ENCODE results near the gene CPM. TPM values are rescaled to one million over a fixed set of nuclear protein-coding genes. Genes with fewer than 3 reads are reported as not detected.

The CPM gene
- polyA plus RNA-seq, 1 donor = 10.5 TPM

GRCh38 chr12:68855111-68855510 lies 77.9 kb downstream of the CPM start:
- WGBS (ENCODE audit: insufficient coverage, low lambda C conversion rate) = no CpG with 5 or more reads among the region's 3 CpGs
- Histone ChIP-seq H3K4me1 (ENCODE audit: control insufficient read depth, insufficient read depth, low read length) (peaks cover 2% of the 10 kb centered on the region), H3K36me3 (ENCODE audit: control insufficient read depth, insufficient read depth, low read length) (no peaks in the 10 kb centered on the region)

GRCh38 chr12:68854554-68854953 lies 78.4 kb downstream of the CPM start:
- no peak for DNase-seq
- Histone ChIP-seq H3K4me3 (ENCODE audit: low read length) (no peak overlapping the region), H3K36me3 (ENCODE audit: control insufficient read depth, insufficient read depth, low read length) (no peaks in the 10 kb centered on the region), H3K4me1 (ENCODE audit: control insufficient read depth, insufficient read depth, low read length) (peaks cover 2% of the 10 kb centered on the region), H3K9me3 (ENCODE audit: control insufficient read depth, low read depth, low read length) (no peaks in the 10 kb centered on the region), H3K27ac (ENCODE audit: low read length) (no peak overlapping the region), H3K27me3 (ENCODE audit: control insufficient read depth, insufficient read depth, low read length) (no peaks in the 10 kb centered on the region)
- no CpG with 5 or more reads among the region's 3 CpGs for WGBS (ENCODE audit: insufficient coverage, low lambda C conversion rate)

More at GRCh38 chr12:68855111-68855510, 77.9 kb downstream of the CPM start:
- Histone ChIP-seq H3K27ac (ENCODE audit: low read length) (no peak overlapping the region), H3K4me3 (ENCODE audit: low read length) (no peak overlapping the region), H3K9me3 (ENCODE audit: control insufficient read depth, low read depth, low read length) (no peaks in the 10 kb centered on the region), H3K27me3 (ENCODE audit: control insufficient read depth, insufficient read depth, low read length) (no peaks in the 10 kb centered on the region)
- no peak for DNase-seq

- Histone ChIP-seq H3K27ac (ENCODE audit: low read length) (no peak overlapping the region), H3K4me3 (ENCODE audit: low read length) (no peak overlapping the region), H3K36me3 (ENCODE audit: control insufficient read depth, insufficient read depth, low read length) (no peaks in the 10 kb centered on the region), H3K9me3 (ENCODE audit: control insufficient read depth, low read depth, low read length) (no peaks in the 10 kb centered on the region), H3K4me1 (ENCODE audit: control insufficient read depth, insufficient read depth, low read length) (peaks cover 2% of the 10 kb centered on the region), H3K27me3 (ENCODE audit: control insufficient read depth, insufficient read depth, low read length) (no peaks in the 10 kb centered on the region)
- no peak for DNase-seq
- WGBS (ENCODE audit: insufficient coverage, low lambda C conversion rate) = 90% methylated on average over 2 of the region's 2 CpGs
Observed at GRCh38 chr12:68854078-68854468, 78.9 kb downstream of the CPM start.

GRCh38 chr12:68853396-68854077 lies 79.4 kb downstream of the CPM start:
- H3K4me1 ChIP-seq (ENCODE audit: control insufficient read depth, insufficient read depth, low read length) = peaks cover 2% of the 10 kb centered on the region
- H3K27ac ChIP-seq (ENCODE audit: low read length) = no peak overlapping the region
- H3K36me3 ChIP-seq (ENCODE audit: control insufficient read depth, insufficient read depth, low read length) = no peaks in the 10 kb centered on the region
- no peak overlapping the region for H3K4me3 ChIP-seq (ENCODE audit: low read length)
- H3K27me3 ChIP-seq (ENCODE audit: control insufficient read depth, insufficient read depth, low read length) = no peaks in the 10 kb centered on the region
- no peaks in the 10 kb centered on the region for H3K9me3 ChIP-seq (ENCODE audit: control insufficient read depth, low read depth, low read length)
- WGBS (ENCODE audit: insufficient coverage, low lambda C conversion rate) = 91% methylated on average over 1 of the region's 3 CpGs
- DNase-seq = no peak

- H3K27me3 ChIP-seq (ENCODE audit: control insufficient read depth, insufficient read depth, low read length) = no peaks in the 10 kb centered on the region
- WGBS (ENCODE audit: insufficient coverage, low lambda C conversion rate) = 80% methylated on average over 1 of the region's 2 CpGs
- H3K9me3 ChIP-seq (ENCODE audit: control insufficient read depth, low read depth, low read length) = no peaks in the 10 kb centered on the region
Observed at GRCh38 chr12:68851592-68852306, 81.2 kb downstream of the CPM start.

GRCh38 chr12:68850390-68850789 lies 82.6 kb downstream of the CPM start:
- no peak overlapping the region for H3K4me3 ChIP-seq (ENCODE audit: low read length)
- 22% methylated on average over 1 of the region's 4 CpGs for WGBS (ENCODE audit: insufficient coverage, low lambda C conversion rate)
- H3K27ac ChIP-seq (ENCODE audit: low read length) = peak overlapping the region; percentile 25
- peaks cover 2% of the 10 kb centered on the region for H3K4me1 ChIP-seq (ENCODE audit: control insufficient read depth, insufficient read depth, low read length)
- H3K36me3 ChIP-seq (ENCODE audit: control insufficient read depth, insufficient read depth, low read length) = no peaks in the 10 kb centered on the region
- H3K9me3 ChIP-seq (ENCODE audit: control insufficient read depth, low read depth, low read length) = no peaks in the 10 kb centered on the region
- peak in 1 of 2 donors; percentile 34 for DNase-seq
- no peaks in the 10 kb centered on the region for H3K27me3 ChIP-seq (ENCODE audit: control insufficient read depth, insufficient read depth, low read length)

More at GRCh38 chr12:68851592-68852306, 81.2 kb downstream of the CPM start:
- no peak overlapping the region for H3K27ac ChIP-seq (ENCODE audit: low read length)
- no peak overlapping the region for H3K4me3 ChIP-seq (ENCODE audit: low read length)
- no peaks in the 10 kb centered on the region for H3K36me3 ChIP-seq (ENCODE audit: control insufficient read depth, insufficient read depth, low read length)
- peaks cover 2% of the 10 kb centered on the region for H3K4me1 ChIP-seq (ENCODE audit: control insufficient read depth, insufficient read depth, low read length)
- no peak for DNase-seq

GRCh38 chr12:68846811-68847210 lies 86.2 kb downstream of the CPM start:
- no peak overlapping the region for H3K27ac ChIP-seq (ENCODE audit: low read length)
- H3K36me3 ChIP-seq (ENCODE audit: control insufficient read depth, insufficient read depth, low read length) = peaks cover 6% of the 10 kb centered on the region
- no peak overlapping the region for H3K4me3 ChIP-seq (ENCODE audit: low read length)
- H3K4me1 ChIP-seq (ENCODE audit: control insufficient read depth, insufficient read depth, low read length) = peaks cover 2% of the 10 kb centered on the region
- no peak for DNase-seq
- no peaks in the 10 kb centered on the region for H3K9me3 ChIP-seq (ENCODE audit: control insufficient read depth, low read depth, low read length)
- no CpG with 5 or more reads among the region's 3 CpGs for WGBS (ENCODE audit: insufficient coverage, low lambda C conversion rate)
- no peaks in the 10 kb centered on the region for H3K27me3 ChIP-seq (ENCODE audit: control insufficient read depth, insufficient read depth, low read length)

GRCh38 chr12:68844788-68845695 lies 87.9 kb downstream of the CPM start:
- no peak overlapping the region for H3K27ac ChIP-seq (ENCODE audit: low read length)
- 83% methylated on average over 5 of the region's 14 CpGs for WGBS (ENCODE audit: insufficient coverage, low lambda C conversion rate)
- H3K27me3 ChIP-seq (ENCODE audit: control insufficient read depth, insufficient read depth, low read length) = no peaks in the 10 kb centered on the region
- DNase-seq = no peak
- H3K9me3 ChIP-seq (ENCODE audit: control insufficient read depth, low read depth, low read length) = no peaks in the 10 kb centered on the region
- H3K4me3 ChIP-seq (ENCODE audit: low read length) = no peak overlapping the region
- H3K4me1 ChIP-seq (ENCODE audit: control insufficient read depth, insufficient read depth, low read length) = no peaks in the 10 kb centered on the region
- peaks cover 24% of the 10 kb centered on the region for H3K36me3 ChIP-seq (ENCODE audit: control insufficient read depth, insufficient read depth, low read length)

- H3K9me3 ChIP-seq (ENCODE audit: control insufficient read depth, low read depth, low read length) = no peaks in the 10 kb centered on the region
- no peak for DNase-seq
- no peak overlapping the region for H3K4me3 ChIP-seq (ENCODE audit: low read length)
- H3K4me1 ChIP-seq (ENCODE audit: control insufficient read depth, insufficient read depth, low read length) = no peaks in the 10 kb centered on the region
- H3K27ac ChIP-seq (ENCODE audit: low read length) = no peak overlapping the region
- peaks cover 29% of the 10 kb centered on the region for H3K36me3 ChIP-seq (ENCODE audit: control insufficient read depth, insufficient read depth, low read length)
- WGBS (ENCODE audit: insufficient coverage, low lambda C conversion rate) = no CpG with 5 or more reads among the region's 4 CpGs
- no peaks in the 10 kb centered on the region for H3K27me3 ChIP-seq (ENCODE audit: control insufficient read depth, insufficient read depth, low read length)
Observed at GRCh38 chr12:68844318-68844745, 88.6 kb downstream of the CPM start.
